Lung (tissue), 12 donors: ENCODE measurements around the gene PISD. TPM values are rescaled to one million over a fixed set of nuclear protein-coding genes. Genes with fewer than 3 reads are reported as not detected.
"Not testable (repeated sequence)": the region's sequence is repeated elsewhere in the genome, so short reads cannot be mapped to it uniquely, and the experiment has no call there.

Experiments used
- ATAC-seq: fragments of 200-7000 bp; cut with Tn5 transposase; one replicate; pipeline ENCODE4 v1.9.1; 2020; ENCODE audit warnings: moderate number of reproducible peaks; ENCODE audit not compliant: insufficient read depth, low FRiP score
- DNase-seq, 3 donors: peaks; one replicate each; pipeline ENCODE4 v3.0.0-alpha.2; 2013 to 2017
- H3K27ac ChIP-seq, 2 donors: one replicate each; pipeline ENCODE4 v1.5.1; 2013; ENCODE audit warnings: mild to moderate bottlenecking in 2 of 2, moderate library complexity in 2 of 2, control low read depth in 1 of 2, inconsistent platforms in 1 of 2, low read depth in 1 of 2, low read length in 1 of 2
- H3K27me3 ChIP-seq, 3 donors: one replicate each; pipeline ENCODE4 v1.5.1; 2013; ENCODE audit warnings: low read length in 2 of 3; ENCODE audit not compliant: control insufficient read depth in 3 of 3, insufficient read depth in 3 of 3
- H3K36me3 ChIP-seq, 4 donors: one replicate each; pipeline ENCODE4 v1.5.1; 2013; ENCODE audit warnings: low read length in 4 of 4, mild to moderate bottlenecking in 1 of 4, moderate library complexity in 1 of 4; ENCODE audit not compliant: control insufficient read depth in 4 of 4, insufficient read depth in 4 of 4
- H3K4me1 ChIP-seq, 5 donors: one replicate each; pipeline ENCODE4 v1.5.1; 2013; ENCODE audit warnings: low read length in 5 of 5, mild to moderate bottlenecking in 2 of 5, moderate library complexity in 1 of 5; ENCODE audit not compliant: control insufficient read depth in 5 of 5, insufficient read depth in 5 of 5
- H3K4me3 ChIP-seq: one replicate; pipeline ENCODE4 v1.5.1; 2013; ENCODE audit warnings: mild to moderate bottlenecking, control low read depth, moderate library complexity
- H3K9ac ChIP-seq, 2 donors: one replicate each; pipeline ENCODE4 v1.5.1; 2013; ENCODE audit warnings: low read length in 2 of 2, control low read depth in 1 of 2; ENCODE audit not compliant: insufficient read depth in 1 of 2
- H3K9me3 ChIP-seq, 4 donors: one replicate each; pipeline ENCODE4 v1.5.1; 2013; ENCODE audit warnings: low read length in 3 of 4, mild to moderate bottlenecking in 1 of 4, moderate library complexity in 1 of 4; ENCODE audit not compliant: control insufficient read depth in 4 of 4, insufficient read depth in 3 of 4
- WGBS, 2 donors: extraction: QIAGEN DNeasy Blood & Tissue Kit; methylation state at CpG; one replicate each; pipeline ENCODE4 v1.1.7; 2013; 5-methylcytosine and 5-hydroxymethylcytosine counted together
- polyA plus RNA-seq, 2 donors: library from polyadenylated mRNA; stranded (reverse); fragments of 200-250 nt; gene quantifications; one replicate each; pipeline ENCODE4 v1.2.1, GENCODE V29; 2013
- total RNA-seq, 2 donors: library from RNA; depleted of rRNA in 1 of 2; stranded (reverse); fragments of >200 nt in 1 of 2; gene quantifications; one replicate each; pipeline ENCODE4 v1.2.1, GENCODE V29; 2014 to 2021
- TF ChIP-seq, protein P1 (sequence below): IDR thresholded peaks from 2 replicates; pipeline ENCODE4 v1.5.1; 2012; ENCODE audit warnings: mild to moderate bottlenecking; ENCODE audit errors: control extremely low read depth, extremely low read depth
- donor health status: control.
- donor health status: control.
- donor health status: Bipolar disorder and iron deficiency.
- donor health status: healthy.
- donor health status: DM: yes; HTN: yes; CAD: no.

The PISD gene
- total and polyA plus RNA-seq, 4 donors = 25.7 to 94.6 (median 46.8) TPM

DNA sequence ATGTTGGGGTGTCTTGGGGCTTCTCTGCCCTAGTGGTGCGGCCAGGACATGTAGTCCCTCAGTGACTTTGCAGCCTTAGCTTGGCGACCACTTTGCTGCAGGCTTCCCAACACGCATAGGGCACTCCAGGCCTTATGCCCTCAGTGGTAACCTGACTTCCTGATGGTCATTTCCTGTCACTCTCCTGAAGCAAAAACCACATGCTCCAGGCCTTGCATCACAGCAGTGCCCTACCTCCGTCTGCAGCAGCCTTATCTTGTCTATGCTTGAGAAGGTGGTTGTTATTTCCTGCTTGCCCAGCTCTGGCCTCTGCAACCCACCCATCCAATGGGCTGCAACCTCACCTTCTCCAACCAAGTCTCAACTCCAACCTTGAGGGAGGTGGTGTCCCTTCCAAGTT, 33.4 kb upstream of the PISD start:
- Histone ChIP-seq H3K9ac (no peak overlapping the region), H3K27ac (no peak overlapping the region), H3K36me3 (peaks cover 0 to 41% (median 22%) of the 10 kb centered on the region in 4 donors), H3K27me3 (no peaks in the 10 kb centered on the region), H3K4me3 (no peak overlapping the region), H3K4me1 (no peaks in the 10 kb centered on the region), H3K9me3 (no peaks in the 10 kb centered on the region)
- WGBS, 2 donors = 60 to 77% methylated on average over 4 of the region's 4 CpGs
- TF ChIP-seq, protein P1, sequence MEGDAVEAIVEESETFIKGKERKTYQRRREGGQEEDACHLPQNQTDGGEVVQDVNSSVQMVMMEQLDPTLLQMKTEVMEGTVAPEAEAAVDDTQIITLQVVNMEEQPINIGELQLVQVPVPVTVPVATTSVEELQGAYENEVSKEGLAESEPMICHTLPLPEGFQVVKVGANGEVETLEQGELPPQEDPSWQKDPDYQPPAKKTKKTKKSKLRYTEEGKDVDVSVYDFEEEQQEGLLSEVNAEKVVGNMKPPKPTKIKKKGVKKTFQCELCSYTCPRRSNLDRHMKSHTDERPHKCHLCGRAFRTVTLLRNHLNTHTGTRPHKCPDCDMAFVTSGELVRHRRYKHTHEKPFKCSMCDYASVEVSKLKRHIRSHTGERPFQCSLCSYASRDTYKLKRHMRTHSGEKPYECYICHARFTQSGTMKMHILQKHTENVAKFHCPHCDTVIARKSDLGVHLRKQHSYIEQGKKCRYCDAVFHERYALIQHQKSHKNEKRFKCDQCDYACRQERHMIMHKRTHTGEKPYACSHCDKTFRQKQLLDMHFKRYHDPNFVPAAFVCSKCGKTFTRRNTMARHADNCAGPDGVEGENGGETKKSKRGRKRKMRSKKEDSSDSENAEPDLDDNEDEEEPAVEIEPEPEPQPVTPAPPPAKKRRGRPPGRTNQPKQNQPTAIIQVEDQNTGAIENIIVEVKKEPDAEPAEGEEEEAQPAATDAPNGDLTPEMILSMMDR = no peak
- no peak for DNase-seq
- ATAC-seq = no peak

- ATAC-seq, H3K9ac ChIP-seq, H3K4me3 ChIP-seq, H3K9me3 ChIP-seq, DNase-seq, H3K4me1 ChIP-seq, H3K27me3 ChIP-seq, H3K27ac ChIP-seq: not testable (repeated sequence)
- 97 to 98% methylated on average over 11 of the region's 11 CpGs for WGBS, 2 donors
- H3K36me3 ChIP-seq = peaks cover 0 to 41% (median 23%) of the 10 kb centered on the region in 4 donors
Observed at GRCh38 chr22:31694046-31694445, 32.0 kb upstream of the PISD start.

DNA sequence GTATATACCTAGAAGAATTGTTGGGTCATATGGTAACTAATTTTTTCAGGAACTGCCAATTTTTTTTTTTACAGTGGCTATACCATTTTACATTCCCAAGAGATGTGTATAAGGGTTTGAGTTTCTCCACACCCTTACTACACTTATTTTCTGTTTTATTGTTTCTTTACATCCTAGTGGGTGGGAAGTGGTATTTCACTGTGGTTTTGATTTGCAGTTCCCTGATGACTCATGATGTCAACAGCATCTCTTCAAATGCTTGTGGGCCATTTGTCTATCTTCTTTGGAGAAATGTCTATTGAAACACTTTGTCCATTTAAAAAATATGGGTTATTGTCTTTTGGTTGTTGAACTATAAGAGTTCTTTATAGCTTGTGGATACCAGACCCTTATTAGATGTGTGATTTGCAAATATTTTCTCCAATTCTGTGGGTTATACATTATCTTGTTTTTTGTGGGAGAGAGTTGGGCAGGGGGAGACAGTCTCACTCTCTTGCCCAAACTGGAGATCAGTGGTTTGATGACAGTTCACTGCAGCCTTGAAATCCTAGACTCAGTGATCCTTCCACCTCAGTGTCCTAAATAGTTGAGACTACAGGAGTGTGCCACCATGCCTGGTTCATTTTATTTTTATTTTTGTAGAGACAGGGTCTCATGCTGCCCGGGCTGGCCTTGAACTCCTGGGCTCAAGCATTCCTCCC, 30.3 kb upstream of the PISD start:
- Histone ChIP-seq H3K36me3 (peaks cover 0 to 41% (median 20%) of the 10 kb centered on the region in 4 donors), H3K27me3 (no peaks in the 10 kb centered on the region), H3K9me3 (no peaks in the 10 kb centered on the region), H3K27ac (peak overlapping the region in 1 of 2 donors; percentile 31), H3K4me1 (no peaks in the 10 kb centered on the region), H3K9ac (no peak overlapping the region), H3K4me3 (no peak overlapping the region)
- DNase-seq (no peak), ATAC-seq (no peak)
- 90 to 100% methylated on average over 1 of the region's 1 CpG for WGBS, 2 donors
- TF ChIP-seq, protein P1 = no peak

- Histone ChIP-seq H3K27ac (no peak overlapping the region), H3K9ac (no peak overlapping the region), H3K4me1 (no peaks in the 10 kb centered on the region), H3K4me3 (no peak overlapping the region), H3K27me3 (no peaks in the 10 kb centered on the region), H3K9me3 (no peaks in the 10 kb centered on the region), H3K36me3 (peaks cover 2 to 41% (median 21%) of the 10 kb centered on the region in 4 donors)
- 97 to 99% methylated on average over 3 of the region's 3 CpGs for WGBS, 2 donors
- no peak for DNase-seq
- no peak for ATAC-seq
- TF ChIP-seq, protein P1 = no peak
Observed at GRCh38 chr22:31691408-31691807, 29.4 kb upstream of the PISD start.
